ENCODE data around the gene ALDH1A1. TPM values are rescaled to one million over a fixed set of nuclear protein-coding genes. Genes with fewer than 3 reads are reported as not detected.

Gene ALDH1A1
- total RNA-seq, 5 donors from 2014 or later (not counting 1 experiment from before 2014, with no cell fraction given), result 0.47 to 1.3 (median 0.95) TPM

DNA sequence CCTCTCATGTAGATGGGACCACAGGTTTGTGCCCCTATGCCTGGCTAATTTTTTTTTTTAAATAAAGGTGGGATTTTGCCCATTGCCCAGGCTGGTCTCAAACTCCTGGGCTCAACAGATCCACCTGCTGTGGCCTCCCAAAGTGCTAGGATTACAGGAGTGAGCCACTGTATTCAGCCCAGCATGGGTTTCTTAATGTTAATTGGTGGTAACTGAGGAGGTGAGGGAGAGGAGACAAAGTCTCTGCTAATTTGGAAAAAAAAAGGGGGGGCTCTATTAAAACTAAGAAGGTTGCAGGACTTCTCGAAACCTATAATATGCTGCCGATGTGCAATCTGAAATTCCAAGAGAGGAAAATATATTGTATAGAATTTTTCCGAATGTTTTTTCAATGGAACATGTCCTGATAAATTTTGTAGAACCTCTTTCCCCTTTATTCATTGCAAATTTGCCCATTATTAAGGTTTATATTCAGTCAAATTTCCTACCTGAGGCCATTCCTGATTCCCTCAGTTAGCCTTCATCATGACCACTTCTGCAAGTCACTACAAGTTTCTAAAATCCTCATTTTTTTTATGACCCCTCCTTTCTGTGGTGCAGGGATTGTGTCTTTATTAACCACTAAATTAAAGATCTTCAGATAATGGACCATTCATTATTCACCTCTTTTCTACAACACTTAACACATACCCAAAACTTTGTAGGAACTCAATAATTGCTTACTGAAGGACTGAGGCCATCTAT is 52.9 kb downstream of the ALDH1A1 start:
- H3K27me3 Mint-ChIP-seq, result peaks cover 8 to 11% of the 10 kb centered on the region in 2 donors
- no peak overlapping the region for H3K27ac Mint-ChIP-seq
- Histone ChIP-seq H3K27ac (ENCODE audit: low read length) (no peak overlapping the region), H3K36me3 (ENCODE audit: control insufficient read depth in 2 of 2, extremely low read depth in 1 of 2, insufficient read depth in 1 of 2, low read length in 1 of 2) (no peaks in the 10 kb centered on the region), H3K4me1 (ENCODE audit: control insufficient read depth in 1 of 2, extremely low read depth in 1 of 2, insufficient read depth in 2 of 2, low read length in 2 of 2) (no peaks in the 10 kb centered on the region), H3K9me3 (no peaks in the 10 kb centered on the region), H3K27me3 (replicated peaks in 1 of 2; ENCODE audit: control insufficient read depth in 2 of 2, extremely low read depth in 1 of 2, insufficient read depth in 2 of 2, low read length in 1 of 2) (no peaks in the 10 kb centered on the region), H3K4me3 (ENCODE audit: control insufficient read depth in 1 of 2, extremely low read depth in 1 of 2, low read length in 1 of 2) (no peak overlapping the region)
- POLR2A ChIA-PET, result no interaction called here
- H3K36me3 Mint-ChIP-seq, result no peaks in the 10 kb centered on the region
- CTCF ChIA-PET, result no interaction called here
- ATAC-seq (replicated peaks in 1 of 4), result no peak
- no peak for DNase-seq
- WGBS (ENCODE audit: insufficient coverage), result no CpG with 5 or more reads among the region's 3 CpGs
- no peak overlapping the region for H3K4me3 Mint-ChIP-seq
- H3K9me3 Mint-ChIP-seq, result no peaks in the 10 kb centered on the region
- no peaks in the 10 kb centered on the region for H3K4me1 Mint-ChIP-seq

DNA sequence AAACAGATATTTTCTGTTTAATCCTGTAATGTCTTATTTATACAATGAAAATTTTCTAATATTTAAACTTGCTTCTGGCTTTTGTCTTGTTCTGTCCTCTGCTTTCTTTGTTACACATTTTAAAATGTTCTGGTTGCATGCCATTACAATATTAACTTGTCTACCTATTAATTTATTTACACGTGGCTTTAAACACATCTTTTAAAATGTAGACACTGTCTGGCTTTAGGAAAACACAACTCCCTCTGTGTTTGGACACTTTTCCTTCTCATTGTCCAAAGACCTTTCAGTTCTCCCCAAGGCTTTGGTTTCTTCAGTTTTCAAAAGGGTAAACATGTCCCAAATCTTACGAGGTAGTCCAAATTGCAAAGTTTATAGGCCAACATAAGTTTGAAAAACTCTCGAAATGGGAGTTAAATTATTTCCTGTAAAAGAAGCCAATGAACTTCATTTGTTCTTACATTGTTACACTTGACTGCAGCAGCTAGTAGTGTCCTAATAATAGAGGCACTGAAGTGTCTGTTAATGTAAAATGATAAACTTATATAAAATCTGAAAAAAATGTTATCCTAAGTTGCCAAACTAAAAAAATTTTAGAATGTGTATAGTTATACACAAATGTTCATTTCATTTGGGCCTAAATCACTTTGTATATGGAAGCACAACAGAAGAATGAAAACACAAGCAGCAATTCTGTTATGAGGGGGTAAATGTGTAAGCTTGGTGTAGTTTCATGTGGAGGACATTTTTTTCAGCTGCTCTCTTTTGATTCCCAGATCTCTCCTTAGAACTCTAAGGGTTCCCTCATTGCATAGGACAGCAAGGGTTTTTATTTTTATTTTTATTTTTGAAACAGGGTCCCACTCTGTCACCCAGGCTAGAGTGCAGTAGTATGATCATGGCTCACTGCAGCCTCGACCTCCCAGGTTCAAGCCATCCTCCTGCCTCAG is 53.8 kb downstream of the ALDH1A1 start:
- no peak overlapping the region for H3K4me3 ChIP-seq (ENCODE audit: control insufficient read depth in 1 of 2, extremely low read depth in 1 of 2, low read length in 1 of 2)
- peaks cover 8% of the 10 kb centered on the region in 2 donors for H3K27me3 Mint-ChIP-seq
- DNase-seq, result no peak
- CTCF ChIA-PET, result no interaction called here
- H3K27ac Mint-ChIP-seq, result no peak overlapping the region
- H3K36me3 Mint-ChIP-seq, result no peaks in the 10 kb centered on the region
- H3K27ac ChIP-seq (ENCODE audit: low read length), result no peak overlapping the region
- no peaks in the 10 kb centered on the region for H3K36me3 ChIP-seq (ENCODE audit: control insufficient read depth in 2 of 2, extremely low read depth in 1 of 2, insufficient read depth in 1 of 2, low read length in 1 of 2)
- 65% methylated on average over 2 of the region's 4 CpGs for WGBS (ENCODE audit: insufficient coverage)
- H3K4me3 Mint-ChIP-seq, result no peak overlapping the region
- no peaks in the 10 kb centered on the region for H3K9me3 ChIP-seq
- H3K9me3 Mint-ChIP-seq, result no peaks in the 10 kb centered on the region
- H3K4me1 ChIP-seq (ENCODE audit: control insufficient read depth in 1 of 2, extremely low read depth in 1 of 2, insufficient read depth in 2 of 2, low read length in 2 of 2), result no peaks in the 10 kb centered on the region
- no peaks in the 10 kb centered on the region for H3K4me1 Mint-ChIP-seq
- POLR2A ChIA-PET, result no interaction called here
- ATAC-seq (replicated peaks in 1 of 4), result no peak
- H3K27me3 ChIP-seq (replicated peaks in 1 of 2; ENCODE audit: control insufficient read depth in 2 of 2, extremely low read depth in 1 of 2, insufficient read depth in 2 of 2, low read length in 1 of 2), result no peaks in the 10 kb centered on the region

- H3K4me3 Mint-ChIP-seq, result no peak overlapping the region
- ATAC-seq (replicated peaks in 1 of 4) (no peak), DNase-seq (no peak)
- H3K9me3 ChIP-seq, result no peaks in the 10 kb centered on the region
- peaks cover 8% of the 10 kb centered on the region in 2 donors for H3K27me3 Mint-ChIP-seq
- WGBS (ENCODE audit: insufficient coverage), result no CpG with 5 or more reads among the region's 2 CpGs
- ChIA-PET CTCF (no interaction called here), POLR2A (no interaction called here)
- no peak overlapping the region for H3K4me3 ChIP-seq (ENCODE audit: control insufficient read depth in 1 of 2, extremely low read depth in 1 of 2, low read length in 1 of 2)
- no peaks in the 10 kb centered on the region for H3K4me1 ChIP-seq (ENCODE audit: control insufficient read depth in 1 of 2, extremely low read depth in 1 of 2, insufficient read depth in 2 of 2, low read length in 2 of 2)
- no peaks in the 10 kb centered on the region for H3K36me3 ChIP-seq (ENCODE audit: control insufficient read depth in 2 of 2, extremely low read depth in 1 of 2, insufficient read depth in 1 of 2, low read length in 1 of 2)
- H3K4me1 Mint-ChIP-seq, result no peaks in the 10 kb centered on the region
- H3K27ac Mint-ChIP-seq, result no peak overlapping the region
- H3K36me3 Mint-ChIP-seq, result no peaks in the 10 kb centered on the region
- H3K9me3 Mint-ChIP-seq, result no peaks in the 10 kb centered on the region
- H3K27me3 ChIP-seq (replicated peaks in 1 of 2; ENCODE audit: control insufficient read depth in 2 of 2, extremely low read depth in 1 of 2, insufficient read depth in 2 of 2, low read length in 1 of 2), result no peaks in the 10 kb centered on the region
- H3K27ac ChIP-seq (ENCODE audit: low read length), result no peak overlapping the region
Observed at GRCh38 chr9:72898360-72898759, 54.5 kb downstream of the ALDH1A1 start.

DNA sequence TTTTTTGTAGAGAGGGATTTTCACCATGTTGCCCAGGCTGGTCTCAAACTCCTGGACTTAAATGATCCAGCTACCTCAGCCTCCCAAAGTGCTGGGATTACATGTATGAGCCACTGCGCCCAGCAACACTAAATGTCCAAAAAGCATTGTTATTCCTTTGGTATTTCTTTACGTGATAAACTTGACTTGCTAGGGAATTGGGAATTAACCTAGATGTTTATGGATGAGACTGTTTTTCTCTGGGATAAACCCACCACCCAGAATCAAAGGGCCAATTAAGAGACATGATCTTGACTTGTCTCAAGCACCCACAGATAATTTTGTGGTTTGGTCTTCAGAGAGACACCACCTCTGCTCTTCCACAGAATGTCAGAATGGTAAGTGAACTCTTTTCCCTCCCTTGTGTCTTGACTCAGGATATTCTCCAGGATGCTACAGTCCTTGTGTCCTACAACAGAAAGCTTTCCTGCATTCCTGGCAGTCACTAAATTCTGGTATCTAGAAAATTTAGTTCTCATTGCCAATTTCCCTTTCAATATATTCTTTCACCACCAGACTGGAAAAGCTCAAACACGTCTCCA is 55.7 kb downstream of the ALDH1A1 start:
- no peak for ATAC-seq (replicated peaks in 1 of 4)
- Mint-ChIP-seq H3K36me3 (no peaks in the 10 kb centered on the region), H3K4me1 (no peaks in the 10 kb centered on the region), H3K9me3 (no peaks in the 10 kb centered on the region), H3K4me3 (no peak overlapping the region), H3K27ac (no peak overlapping the region), H3K27me3 (peaks cover 8% of the 10 kb centered on the region in 2 donors)
- WGBS (ENCODE audit: insufficient coverage), result no CpG with 5 or more reads among the region's 3 CpGs
- H3K36me3 ChIP-seq (ENCODE audit: control insufficient read depth in 2 of 2, extremely low read depth in 1 of 2, insufficient read depth in 1 of 2, low read length in 1 of 2), result no peaks in the 10 kb centered on the region
- no peak overlapping the region for H3K27ac ChIP-seq (ENCODE audit: low read length)
- H3K9me3 ChIP-seq, result no peaks in the 10 kb centered on the region
- POLR2A ChIA-PET, result no interaction called here
- no peaks in the 10 kb centered on the region for H3K27me3 ChIP-seq (replicated peaks in 1 of 2; ENCODE audit: control insufficient read depth in 2 of 2, extremely low read depth in 1 of 2, insufficient read depth in 2 of 2, low read length in 1 of 2)
- no peak for DNase-seq
- no peak overlapping the region for H3K4me3 ChIP-seq (ENCODE audit: control insufficient read depth in 1 of 2, extremely low read depth in 1 of 2, low read length in 1 of 2)
- CTCF ChIA-PET, result no interaction called here
- no peaks in the 10 kb centered on the region for H3K4me1 ChIP-seq (ENCODE audit: control insufficient read depth in 1 of 2, extremely low read depth in 1 of 2, insufficient read depth in 2 of 2, low read length in 2 of 2)

- DNase-seq (no peak), ATAC-seq (replicated peaks in 1 of 4) (no peak)
- CTCF ChIA-PET, result no interaction called here
- Mint-ChIP-seq H3K27ac (no peak overlapping the region), H3K36me3 (no peaks in the 10 kb centered on the region), H3K9me3 (no peaks in the 10 kb centered on the region), H3K4me3 (no peak overlapping the region), H3K4me1 (no peaks in the 10 kb centered on the region), H3K27me3 (peaks cover 8 to 11% of the 10 kb centered on the region in 2 donors)
- Histone ChIP-seq H3K36me3 (ENCODE audit: control insufficient read depth in 2 of 2, extremely low read depth in 1 of 2, insufficient read depth in 1 of 2, low read length in 1 of 2) (no peaks in the 10 kb centered on the region), H3K27ac (ENCODE audit: low read length) (no peak overlapping the region), H3K4me1 (ENCODE audit: control insufficient read depth in 1 of 2, extremely low read depth in 1 of 2, insufficient read depth in 2 of 2, low read length in 2 of 2) (no peaks in the 10 kb centered on the region), H3K4me3 (ENCODE audit: control insufficient read depth in 1 of 2, extremely low read depth in 1 of 2, low read length in 1 of 2) (no peak overlapping the region), H3K9me3 (no peaks in the 10 kb centered on the region), H3K27me3 (replicated peaks in 1 of 2; ENCODE audit: control insufficient read depth in 2 of 2, extremely low read depth in 1 of 2, insufficient read depth in 2 of 2, low read length in 1 of 2) (no peaks in the 10 kb centered on the region)
- POLR2A ChIA-PET, result no interaction called here
- no CpG with 5 or more reads among the region's 1 CpG for whole genome bisulfite sequencing (ENCODE audit: insufficient coverage)
Observed at GRCh38 chr9:72896439-72896838, 56.4 kb downstream of the ALDH1A1 start.

DNA sequence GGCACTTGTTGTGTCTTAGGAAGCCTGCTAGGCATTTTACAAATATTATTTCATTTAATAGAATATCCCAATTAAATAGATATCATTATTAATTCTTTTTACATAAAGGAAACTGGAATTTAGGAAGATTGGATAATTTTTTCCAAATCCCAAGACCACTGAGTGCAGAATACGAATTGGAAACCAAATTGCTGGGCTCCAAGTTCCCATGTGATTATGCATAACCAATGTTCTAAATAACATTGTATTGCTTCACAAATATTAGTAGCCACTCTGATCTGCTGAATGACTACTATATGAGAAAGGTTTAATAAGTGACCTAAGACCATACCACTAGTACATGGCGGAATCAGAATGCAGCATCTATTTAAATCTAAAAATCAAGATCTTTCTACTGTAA is 57.7 kb downstream of the ALDH1A1 start:
- H3K27ac ChIP-seq (ENCODE audit: low read length), result no peak overlapping the region
- CTCF ChIA-PET, result no interaction called here
- POLR2A ChIA-PET, result no interaction called here
- DNase-seq, result no peak
- no peak for ATAC-seq (replicated peaks in 1 of 4)
- no peaks in the 10 kb centered on the region for H3K36me3 ChIP-seq (ENCODE audit: control insufficient read depth in 2 of 2, extremely low read depth in 1 of 2, insufficient read depth in 1 of 2, low read length in 1 of 2)
- no peaks in the 10 kb centered on the region for H3K4me1 ChIP-seq (ENCODE audit: control insufficient read depth in 1 of 2, extremely low read depth in 1 of 2, insufficient read depth in 2 of 2, low read length in 2 of 2)
- no peaks in the 10 kb centered on the region for H3K9me3 ChIP-seq
- no peaks in the 10 kb centered on the region for H3K27me3 ChIP-seq (replicated peaks in 1 of 2; ENCODE audit: control insufficient read depth in 2 of 2, extremely low read depth in 1 of 2, insufficient read depth in 2 of 2, low read length in 1 of 2)
- no peaks in the 10 kb centered on the region for H3K36me3 Mint-ChIP-seq
- no peaks in the 10 kb centered on the region for H3K9me3 Mint-ChIP-seq
- H3K27me3 Mint-ChIP-seq, result peaks cover 11 to 13% of the 10 kb centered on the region in 2 donors
- no CpG with 5 or more reads among the region's 2 CpGs for WGBS (ENCODE audit: insufficient coverage)
- H3K4me1 Mint-ChIP-seq, result no peaks in the 10 kb centered on the region
- H3K4me3 ChIP-seq (ENCODE audit: control insufficient read depth in 1 of 2, extremely low read depth in 1 of 2, low read length in 1 of 2), result no peak overlapping the region
- no peak overlapping the region for H3K4me3 Mint-ChIP-seq
- no peak overlapping the region for H3K27ac Mint-ChIP-seq

Measured in T-cell (primary cell).